Activated T-cell treated with anti-CD3 and anti-CD28 coated beads for 4 hours (primary cell): Measurements from ENCODE around the gene NXPH4.

Source experiments
- DNase-seq: peaks from one replicate; pipeline ENCODE4 v3.0.0-alpha.2; 2020

NXPH4 gene

GRCh38 chr12:57204454-57204853 is 12.1 kb upstream of the NXPH4 start:
- no peak for DNase-seq

DNA sequence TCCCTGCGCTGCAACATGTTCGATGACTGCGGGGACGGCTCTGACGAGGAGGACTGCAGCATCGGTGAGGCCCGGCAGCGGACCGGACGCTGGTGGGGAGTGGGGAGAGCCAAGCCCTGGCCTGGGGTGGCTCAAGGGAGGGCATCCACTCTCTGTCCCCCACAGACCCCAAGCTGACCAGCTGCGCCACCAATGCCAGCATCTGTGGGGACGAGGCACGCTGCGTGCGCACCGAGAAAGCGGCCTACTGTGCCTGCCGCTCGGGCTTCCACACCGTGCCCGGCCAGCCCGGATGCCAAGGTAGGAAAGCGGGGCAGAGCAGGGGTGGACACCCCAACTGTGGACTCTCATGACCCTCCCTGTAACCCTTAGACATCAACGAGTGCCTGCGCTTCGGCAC is 11.4 kb upstream of the NXPH4 start:
- DNase-seq: no peak

GRCh38 chr12:57205931-57206330 is 10.7 kb upstream of the NXPH4 start:
- no peak for DNase-seq

DNA sequence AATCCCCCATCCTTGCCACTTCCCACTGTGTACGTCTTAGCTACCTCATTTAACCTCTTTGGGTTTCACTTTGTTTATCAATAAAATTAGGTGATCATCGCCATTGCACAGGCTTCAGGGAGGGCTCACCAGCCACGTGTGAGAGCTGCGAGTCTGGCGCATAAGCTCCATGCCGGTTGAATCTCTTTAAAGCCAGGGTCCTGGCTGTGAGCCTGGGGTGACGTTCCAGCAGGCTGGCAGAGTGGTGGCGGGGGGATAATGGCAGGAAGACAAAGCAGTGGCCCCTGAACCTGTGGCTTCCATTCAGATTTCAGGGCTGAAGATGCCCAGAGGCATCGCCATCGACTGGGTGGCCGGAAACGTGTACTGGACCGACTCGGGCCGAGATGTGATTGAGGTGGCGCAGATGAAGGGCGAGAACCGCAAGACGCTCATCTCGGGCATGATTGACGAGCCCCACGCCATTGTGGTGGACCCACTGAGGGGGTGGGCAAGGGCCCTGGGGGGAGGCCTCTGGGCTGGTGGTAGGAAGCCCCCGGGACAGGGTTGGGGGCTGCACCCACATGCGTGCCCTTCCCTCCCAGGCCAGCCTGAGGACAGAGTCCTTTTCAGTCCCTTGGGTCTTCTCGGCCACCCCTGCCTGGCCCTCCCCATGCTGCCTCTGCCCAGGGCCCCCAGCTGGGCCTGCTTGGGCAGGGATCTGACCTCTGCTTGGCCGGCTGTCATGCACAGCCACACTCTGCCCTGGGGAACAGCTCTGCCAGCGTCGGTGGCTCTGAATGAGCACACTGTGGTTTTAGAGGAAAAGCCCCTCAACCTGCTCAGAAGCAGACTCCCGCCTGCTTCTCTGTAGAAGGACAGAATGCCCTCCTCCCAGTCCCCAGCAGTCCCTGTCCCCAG is 8.6 kb upstream of the NXPH4 start:
- DNase-seq: no peak

DNA sequence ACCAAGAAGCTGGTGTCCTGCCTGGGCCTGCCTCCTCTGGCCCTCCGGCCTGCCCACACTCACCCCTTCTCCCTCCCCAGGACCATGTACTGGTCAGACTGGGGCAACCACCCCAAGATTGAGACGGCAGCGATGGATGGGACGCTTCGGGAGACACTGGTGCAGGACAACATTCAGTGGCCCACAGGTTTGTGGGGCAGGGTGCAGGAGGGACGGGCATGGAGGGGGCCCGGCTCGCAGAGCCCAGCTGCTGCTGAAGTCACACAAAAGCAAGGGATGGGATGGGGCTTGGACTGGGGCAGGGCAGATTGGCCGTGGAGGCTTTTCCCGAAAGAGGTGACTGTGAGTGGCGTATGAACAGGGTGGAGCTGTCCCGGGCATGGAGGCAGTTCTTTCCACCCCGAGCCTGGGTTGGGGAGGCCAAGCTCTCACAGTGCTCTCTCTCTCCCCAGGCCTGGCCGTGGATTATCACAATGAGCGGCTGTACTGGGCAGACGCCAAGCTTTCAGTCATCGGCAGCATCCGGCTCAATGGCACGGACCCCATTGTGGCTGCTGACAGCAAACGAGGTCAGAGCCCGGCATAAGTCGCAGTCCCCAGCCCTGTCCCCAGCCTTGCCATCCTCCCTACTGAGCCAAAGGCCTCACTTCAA is 7.8 kb upstream of the NXPH4 start:
- no peak for DNase-seq

GRCh38 chr12:57209916-57210315 is 6.7 kb upstream of the NXPH4 start:
- no peak for DNase-seq

GRCh38 chr12:57210461-57210860 is 6.1 kb upstream of the NXPH4 start:
- no peak for DNase-seq

DNA sequence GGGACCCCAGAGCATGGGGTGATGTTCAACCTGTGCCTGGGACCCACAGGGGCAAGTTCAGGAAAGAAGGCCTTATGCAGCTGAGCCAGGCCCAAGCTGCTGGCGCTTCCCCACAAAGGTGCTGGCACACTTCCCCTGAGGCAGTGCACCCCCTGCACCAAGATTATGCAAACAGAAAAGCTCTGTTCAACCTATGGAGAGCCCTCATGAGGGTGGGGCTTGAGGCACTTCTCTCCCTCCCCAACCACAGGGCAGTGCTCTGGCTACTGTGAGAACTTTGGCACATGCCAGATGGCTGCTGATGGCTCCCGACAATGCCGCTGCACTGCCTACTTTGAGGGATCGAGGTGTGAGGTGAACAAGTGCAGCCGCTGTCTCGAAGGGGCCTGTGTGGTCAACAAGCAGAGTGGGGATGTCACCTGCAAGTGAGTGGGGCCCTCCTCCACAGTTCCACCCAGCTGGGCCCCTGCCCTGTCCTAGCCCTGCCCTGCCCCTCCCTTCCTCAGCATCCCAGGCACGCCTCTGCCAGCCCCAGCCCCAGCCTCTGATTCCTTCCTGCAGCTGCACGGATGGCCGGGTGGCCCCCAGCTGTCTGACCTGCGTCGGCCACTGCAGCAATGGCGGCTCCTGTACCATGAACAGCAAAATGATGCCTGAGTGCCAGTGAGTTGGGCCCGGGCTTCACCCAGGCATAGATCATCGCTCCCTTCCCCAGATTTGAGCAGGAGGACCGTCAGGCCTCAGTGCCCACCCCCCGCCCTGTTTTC is 5.5 kb upstream of the NXPH4 start:
- no peak for DNase-seq

DNA sequence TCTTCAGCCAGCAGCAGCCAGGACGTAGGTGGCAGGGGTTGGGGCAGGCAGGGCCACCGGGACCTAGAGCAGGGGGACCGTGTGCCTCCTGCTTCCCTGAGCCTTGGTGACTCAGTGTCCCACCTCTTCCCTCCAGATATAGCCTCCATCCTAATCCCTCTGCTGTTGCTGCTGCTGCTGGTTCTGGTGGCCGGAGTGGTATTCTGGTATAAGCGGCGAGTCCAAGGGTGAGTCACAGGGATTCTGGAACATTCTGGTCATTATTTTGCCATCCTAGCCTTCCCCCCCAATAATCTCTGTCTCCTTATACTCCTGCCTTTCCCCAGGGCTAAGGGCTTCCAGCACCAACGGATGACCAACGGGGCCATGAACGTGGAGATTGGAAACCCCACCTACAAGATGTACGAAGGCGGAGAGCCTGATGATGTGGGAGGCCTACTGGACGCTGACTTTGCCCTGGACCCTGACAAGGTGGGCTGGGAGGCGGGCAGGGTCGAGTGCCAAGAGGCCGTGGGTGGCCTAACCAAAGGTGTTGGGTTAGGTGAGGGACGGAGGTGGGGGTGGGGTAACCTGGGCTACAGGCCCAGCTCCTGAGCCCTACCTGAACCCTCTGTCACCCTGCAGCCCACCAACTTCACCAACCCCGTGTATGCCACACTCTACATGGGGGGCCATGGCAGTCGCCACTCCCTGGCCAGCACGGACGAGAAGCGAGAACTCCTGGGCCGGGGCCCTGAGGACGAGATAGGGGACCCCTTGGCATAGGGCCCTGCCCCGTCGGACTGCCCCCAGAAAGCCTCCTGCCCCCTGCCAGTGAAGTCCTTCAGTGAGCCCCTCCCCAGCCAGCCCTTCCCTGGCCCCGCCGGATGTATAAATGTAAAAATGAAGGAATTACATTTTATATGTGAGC is 4.5 kb upstream of the NXPH4 start:
- no peak for DNase-seq

DNA sequence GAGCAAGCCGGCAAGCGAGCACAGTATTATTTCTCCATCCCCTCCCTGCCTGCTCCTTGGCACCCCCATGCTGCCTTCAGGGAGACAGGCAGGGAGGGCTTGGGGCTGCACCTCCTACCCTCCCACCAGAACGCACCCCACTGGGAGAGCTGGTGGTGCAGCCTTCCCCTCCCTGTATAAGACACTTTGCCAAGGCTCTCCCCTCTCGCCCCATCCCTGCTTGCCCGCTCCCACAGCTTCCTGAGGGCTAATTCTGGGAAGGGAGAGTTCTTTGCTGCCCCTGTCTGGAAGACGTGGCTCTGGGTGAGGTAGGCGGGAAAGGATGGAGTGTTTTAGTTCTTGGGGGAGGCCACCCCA is 3.9 kb upstream of the NXPH4 start:
- DNase-seq: no peak

DNA sequence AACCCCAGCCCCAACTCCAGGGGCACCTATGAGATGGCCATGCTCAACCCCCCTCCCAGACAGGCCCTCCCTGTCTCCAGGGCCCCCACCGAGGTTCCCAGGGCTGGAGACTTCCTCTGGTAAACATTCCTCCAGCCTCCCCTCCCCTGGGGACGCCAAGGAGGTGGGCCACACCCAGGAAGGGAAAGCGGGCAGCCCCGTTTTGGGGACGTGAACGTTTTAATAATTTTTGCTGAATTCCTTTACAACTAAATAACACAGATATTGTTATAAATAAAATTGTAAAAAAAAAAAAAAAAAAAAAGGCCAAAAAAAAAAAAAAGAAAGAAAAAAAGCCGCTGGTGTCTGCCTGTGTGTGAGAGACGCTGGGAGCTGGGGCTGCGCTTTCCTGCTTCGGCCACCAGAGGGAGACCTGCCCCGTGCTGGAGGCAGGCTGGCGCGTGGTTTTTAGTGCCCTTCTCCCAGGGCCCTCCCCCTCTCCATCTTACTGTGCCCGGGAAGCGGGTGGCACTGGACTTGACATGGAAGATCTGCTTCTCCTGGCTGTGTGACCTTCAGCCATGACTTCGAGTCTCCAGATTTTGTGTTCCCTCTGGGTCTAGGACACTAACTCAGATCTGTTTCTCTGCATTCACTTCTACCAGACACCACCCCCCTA is 3.4 kb upstream of the NXPH4 start:
- DNase-seq: peak; percentile 79

GRCh38 chr12:57213763-57214397 is 2.7 kb upstream of the NXPH4 start:
- DNase-seq: no peak

DNA sequence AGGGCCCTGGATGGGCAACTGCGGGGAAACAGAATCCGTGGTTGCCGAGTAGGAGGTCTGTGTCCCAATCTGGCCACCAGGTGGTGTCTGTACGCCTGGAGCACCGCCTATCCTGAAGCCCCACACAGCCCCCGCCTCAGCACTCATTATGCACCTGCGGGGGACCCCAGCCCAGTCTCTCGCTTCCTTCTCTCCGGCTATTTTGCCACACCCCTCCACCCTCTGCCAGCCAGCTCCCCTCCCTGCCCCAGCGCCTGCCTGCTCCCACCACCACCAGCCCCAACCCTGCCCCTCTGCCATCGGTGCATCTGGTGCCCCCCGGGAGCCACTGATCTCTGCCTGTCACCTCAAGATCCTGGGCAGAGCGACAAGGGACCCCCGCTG is 2.2 kb upstream of the NXPH4 start:
- DNase-seq: peak; percentile 61

- no peak for DNase-seq
Observed at GRCh38 chr12:57215065-57215464, 1.5 kb upstream of the NXPH4 start.

DNA sequence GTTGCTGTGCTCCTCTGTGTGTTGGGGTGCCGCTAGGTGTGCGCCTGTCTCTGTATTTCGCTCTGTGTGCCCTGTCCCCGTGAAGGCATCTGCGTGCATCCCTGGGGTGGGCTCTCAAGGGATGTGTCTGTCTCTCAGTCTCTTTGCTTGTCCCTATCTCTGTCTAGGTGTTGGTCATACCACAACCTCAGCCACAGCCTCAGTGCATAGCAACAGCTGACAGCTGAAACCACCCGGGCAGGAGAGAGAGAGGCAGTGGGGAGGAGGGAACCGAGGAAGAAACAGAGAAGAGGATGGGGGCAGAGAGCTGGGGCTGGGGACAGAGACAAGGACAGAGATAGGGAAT is 953 bp upstream of the NXPH4 start:
- DNase-seq: no peak

DNA sequence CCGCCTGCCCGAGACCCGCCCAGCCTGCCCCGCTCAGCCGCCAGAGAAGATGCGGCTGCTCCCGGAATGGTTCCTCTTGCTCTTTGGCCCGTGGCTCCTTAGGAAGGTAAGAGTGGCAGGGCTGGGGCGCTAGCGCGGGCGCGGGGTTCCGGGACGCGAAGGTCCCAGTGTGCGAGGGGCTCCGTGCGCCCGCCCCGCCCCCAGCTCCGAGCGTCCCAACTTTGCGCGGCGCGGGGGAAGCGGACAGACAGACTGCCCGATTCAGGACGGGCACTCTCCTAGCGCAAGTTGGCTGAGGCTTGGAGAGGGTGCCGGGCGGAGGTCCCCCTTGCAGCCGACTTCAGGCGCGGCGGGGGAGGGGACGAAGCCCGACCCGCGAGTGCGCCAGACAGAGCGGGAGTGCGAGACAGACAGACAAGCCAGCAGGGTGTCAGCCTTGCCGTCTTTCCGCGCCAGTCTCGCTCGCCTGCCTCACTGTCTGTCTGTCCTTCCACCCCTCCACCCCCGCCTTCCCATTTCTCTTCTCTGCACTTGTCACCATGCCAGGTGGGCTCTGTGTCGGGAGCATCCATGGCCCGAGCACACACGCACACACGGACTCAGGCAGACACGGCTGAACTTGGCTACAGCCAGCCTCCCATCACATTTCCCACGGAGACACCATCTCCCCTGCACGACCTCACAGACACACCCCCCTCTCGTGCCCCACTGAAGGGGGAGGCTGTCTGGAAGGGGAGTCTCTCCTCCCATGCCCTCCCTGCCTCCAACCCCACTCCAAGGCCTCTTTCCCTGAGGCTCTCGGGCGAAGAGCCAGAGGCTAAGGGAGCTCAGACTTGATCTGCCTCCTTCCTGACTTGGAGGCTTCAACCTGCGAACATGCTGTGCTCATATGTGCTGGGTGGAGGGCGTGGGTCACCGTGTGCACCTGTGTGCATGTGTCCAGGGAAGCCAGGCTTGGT is 606 bp downstream of the NXPH4 start:
- no peak for DNase-seq

GRCh38 chr12:57218030-57218853 is 1.6 kb downstream of the NXPH4 start:
- no peak for DNase-seq

- DNase-seq: no peak
Observed at GRCh38 chr12:57219205-57219992, 2.8 kb downstream of the NXPH4 start.
